ENCODE measurements around the gene SLC25A27. TPM values are rescaled to one million over a fixed set of nuclear protein-coding genes. Genes with fewer than 3 reads are reported as not detected.

Gene SLC25A27
- total RNA-seq, 1 donor from 2014 or later, result 39.3 TPM

- intact Hi-C loops (cut with DNase I), result loop anchor here (5.0 to 10.0 kb wide), 3 partner anchors 134 to 404 kb away; partner anchors contain the start of gene RCAN2
- no peaks in the 10 kb centered on the region for H3K4me1 ChIP-seq
- DNase-seq (ENCODE audit: extremely low spot score in 2 of 2), result no peak
- no peaks in the 10 kb centered on the region for H3K9me3 ChIP-seq
- no peaks in the 10 kb centered on the region for H3K36me3 ChIP-seq
- H3K27me3 ChIP-seq, result no peaks in the 10 kb centered on the region
- TF ChIP-seq POLR2AphosphoS5 (IDR thresholded peaks at IDR 0.05; ENCODE audit: insufficient read depth in 1 of 2, low read depth in 1 of 2), result no peak
- no peak for TF ChIP-seq CTCF (IDR thresholded peaks at IDR 0.05)
- TF ChIP-seq POLR2A (IDR thresholded peaks at IDR 0.05), result no peak
- H3K27ac ChIP-seq, result no peak overlapping the region
- no peak overlapping the region for H3K4me3 ChIP-seq
These were observed 23.8 kb upstream of the SLC25A27 start for GRCh38 chr6:46628976-46629375.

GRCh38 chr6:46629691-46630090 is 23.1 kb upstream of the SLC25A27 start:
- TF ChIP-seq CTCF (IDR thresholded peaks at IDR 0.05), result no peak
- no peak for TF ChIP-seq POLR2A (IDR thresholded peaks at IDR 0.05)
- TF ChIP-seq POLR2AphosphoS5 (IDR thresholded peaks at IDR 0.05; ENCODE audit: insufficient read depth in 1 of 2, low read depth in 1 of 2), result no peak
- H3K4me1 ChIP-seq, result no peaks in the 10 kb centered on the region
- intact Hi-C loops (cut with DNase I), result loop anchor here (5.0 to 10.0 kb wide), 3 partner anchors 135 to 405 kb away; partner anchors contain the start of gene RCAN2
- H3K27me3 ChIP-seq, result no peaks in the 10 kb centered on the region
- no peaks in the 10 kb centered on the region for H3K36me3 ChIP-seq
- no peak overlapping the region for H3K4me3 ChIP-seq
- H3K27ac ChIP-seq, result no peak overlapping the region
- DNase-seq (ENCODE audit: extremely low spot score in 2 of 2), result no peak
- no peaks in the 10 kb centered on the region for H3K9me3 ChIP-seq

GRCh38 chr6:46632053-46632452 is 20.7 kb upstream of the SLC25A27 start:
- no peaks in the 10 kb centered on the region for H3K9me3 ChIP-seq
- no peak overlapping the region for H3K4me3 ChIP-seq
- intact Hi-C loops (cut with DNase I), result no loop called here
- no peak for TF ChIP-seq POLR2A (IDR thresholded peaks at IDR 0.05)
- TF ChIP-seq POLR2AphosphoS5 (IDR thresholded peaks at IDR 0.05; ENCODE audit: insufficient read depth in 1 of 2, low read depth in 1 of 2), result no peak
- no peak for TF ChIP-seq CTCF (IDR thresholded peaks at IDR 0.05)
- peaks cover 7% of the 10 kb centered on the region for H3K4me1 ChIP-seq
- H3K27ac ChIP-seq, result no peak overlapping the region
- no peaks in the 10 kb centered on the region for H3K27me3 ChIP-seq
- no peak for DNase-seq (ENCODE audit: extremely low spot score in 2 of 2)
- H3K36me3 ChIP-seq, result no peaks in the 10 kb centered on the region

- no peak overlapping the region for H3K27ac ChIP-seq
- TF ChIP-seq CTCF (IDR thresholded peaks at IDR 0.05) (no peak), POLR2AphosphoS5 (IDR thresholded peaks at IDR 0.05; ENCODE audit: insufficient read depth in 1 of 2, low read depth in 1 of 2) (no peak), POLR2A (IDR thresholded peaks at IDR 0.05) (no peak)
- intact Hi-C loops (cut with DNase I), result no loop called here
- peaks cover 14% of the 10 kb centered on the region for H3K4me1 ChIP-seq
- no peaks in the 10 kb centered on the region for H3K9me3 ChIP-seq
- DNase-seq (ENCODE audit: extremely low spot score in 2 of 2), result no peak
- H3K4me3 ChIP-seq, result no peak overlapping the region
- H3K27me3 ChIP-seq, result no peaks in the 10 kb centered on the region
- H3K36me3 ChIP-seq, result no peaks in the 10 kb centered on the region
These were observed 17.3 kb upstream of the SLC25A27 start for GRCh38 chr6:46635462-46635861.

GRCh38 chr6:46637145-46637544 is 15.6 kb upstream of the SLC25A27 start:
- H3K9me3 ChIP-seq, result no peaks in the 10 kb centered on the region
- H3K27ac ChIP-seq, result peak overlapping the region; percentile 27
- TF ChIP-seq POLR2AphosphoS5 (IDR thresholded peaks at IDR 0.05; ENCODE audit: insufficient read depth in 1 of 2, low read depth in 1 of 2) (peak; percentile 22 to 43), CTCF (IDR thresholded peaks at IDR 0.05) (no peak), POLR2A (IDR thresholded peaks at IDR 0.05) (no peak)
- intact Hi-C loops (cut with DNase I), result no loop called here
- H3K4me3 ChIP-seq, result no peak overlapping the region
- no peaks in the 10 kb centered on the region for H3K36me3 ChIP-seq
- no peaks in the 10 kb centered on the region for H3K27me3 ChIP-seq
- DNase-seq (ENCODE audit: extremely low spot score in 2 of 2), result no peak
- H3K4me1 ChIP-seq, result peaks cover 14% of the 10 kb centered on the region
